ENCODE data around the gene DGCR8.
"Not testable (repeated sequence)": the region's sequence is repeated elsewhere in the genome, so short reads cannot be mapped to it uniquely, and the experiment has no call there.

Gene DGCR8

DNA sequence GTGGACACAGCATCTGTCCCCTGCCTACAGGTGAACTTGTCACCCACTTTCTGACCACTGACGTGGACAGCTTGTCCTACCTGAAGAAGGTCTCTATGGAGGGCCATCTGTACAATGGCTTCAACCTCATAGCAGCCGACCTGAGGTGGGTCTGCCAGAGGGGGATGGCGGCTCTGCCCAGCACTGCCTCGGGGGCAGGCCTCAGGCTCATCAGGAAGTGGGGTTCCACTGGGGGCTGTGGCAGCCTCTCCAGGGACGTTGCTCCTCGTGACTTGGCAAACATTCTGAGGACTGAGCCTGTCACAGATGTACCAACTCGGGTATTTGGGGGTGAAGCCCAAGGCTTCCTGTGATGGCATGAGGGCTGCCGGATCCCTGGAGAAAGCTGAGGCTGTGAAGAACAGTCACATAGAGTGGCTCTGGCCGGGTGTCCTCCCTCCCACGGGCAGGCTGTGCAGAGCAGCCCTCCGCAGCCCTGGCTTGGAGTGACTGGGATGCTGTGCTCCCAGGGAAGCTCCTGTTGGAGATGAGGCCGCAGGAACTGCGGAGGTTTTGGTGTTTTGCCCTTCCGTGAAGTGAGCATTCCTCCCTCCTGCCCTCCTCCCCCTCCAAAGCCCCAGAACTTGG is 26.5 kb upstream of the DGCR8 start:
- DNase-seq: no peak

DNA sequence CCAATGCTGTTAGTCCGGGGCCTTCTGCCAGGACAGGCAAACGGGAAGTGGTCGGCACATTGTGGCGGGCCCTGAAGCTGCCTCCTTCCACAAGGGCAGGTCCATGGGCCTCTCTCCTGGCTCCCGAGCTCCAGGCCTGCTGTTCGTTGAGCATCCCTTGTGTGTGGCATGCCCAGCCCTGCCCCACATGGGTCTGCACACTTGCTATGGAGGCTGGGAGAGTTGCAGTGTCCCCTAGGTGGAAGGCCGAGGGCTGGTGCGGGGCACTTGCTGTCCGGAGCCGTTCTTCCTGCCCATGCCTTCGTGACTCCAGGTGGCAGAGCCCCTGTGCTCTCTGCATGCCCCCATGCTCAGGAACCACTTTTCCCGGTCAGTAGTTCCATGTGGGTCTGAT is 26.0 kb upstream of the DGCR8 start:
- no peak for DNase-seq

DNA sequence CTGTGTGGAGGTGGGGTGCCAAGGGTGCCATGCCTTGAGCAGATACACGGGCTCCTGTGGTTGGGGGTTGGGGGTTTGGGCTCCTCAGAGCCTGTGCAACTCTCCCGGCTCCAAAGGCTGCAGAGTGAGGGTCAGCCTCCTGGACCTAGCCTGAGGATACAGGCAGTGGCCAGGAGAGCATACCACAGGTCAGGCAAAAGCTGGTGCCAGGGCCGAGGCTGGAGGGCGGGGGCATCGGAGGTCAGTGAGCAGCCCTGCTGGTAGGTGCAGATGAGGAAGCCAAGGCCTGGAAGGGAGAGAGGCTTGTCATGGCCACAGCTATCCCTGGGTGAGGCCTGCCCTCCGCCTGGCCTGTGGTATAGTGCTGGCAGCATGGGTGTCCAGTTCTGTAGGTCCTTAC is 25.6 kb upstream of the DGCR8 start:
- no peak for DNase-seq

DNA sequence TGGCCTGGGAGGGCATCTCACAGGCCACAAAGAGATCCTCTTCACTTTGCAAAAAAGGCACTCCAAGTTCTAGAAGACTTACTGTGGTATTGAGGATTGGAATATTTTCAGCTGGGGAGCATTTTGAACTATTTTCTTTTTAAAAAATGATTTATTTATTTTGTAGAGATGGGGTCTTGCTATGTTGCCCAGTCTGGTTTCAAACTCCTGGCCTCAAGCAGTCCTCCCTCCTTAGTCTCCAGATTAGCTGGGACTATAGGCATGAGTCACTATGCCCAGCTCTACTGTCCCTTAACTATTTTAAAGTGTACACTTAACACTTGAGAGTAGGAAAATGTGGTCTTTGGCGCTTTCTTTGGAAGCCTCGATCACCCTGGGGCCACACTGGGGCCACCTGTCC is 24.9 kb upstream of the DGCR8 start:
- DNase-seq: no peak

DNA sequence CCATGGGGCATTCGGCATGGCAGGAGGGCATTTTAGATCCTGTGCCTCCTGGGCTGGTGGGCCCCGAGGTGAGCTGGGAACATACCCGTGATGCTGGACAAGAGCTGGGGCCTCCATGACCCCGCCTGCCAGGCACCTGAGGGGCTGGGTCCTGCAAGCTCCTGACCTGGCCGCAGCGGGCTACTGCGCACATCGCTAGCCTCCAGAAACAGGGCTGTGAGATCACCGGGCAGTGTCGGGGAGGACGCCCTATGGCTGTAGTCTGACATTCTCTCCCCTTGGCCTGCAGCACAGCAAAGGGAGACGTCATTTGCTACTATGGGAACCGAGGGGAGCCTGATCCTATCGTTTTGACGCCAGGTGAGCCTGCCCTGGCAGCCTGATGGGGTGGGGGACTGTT is 24.4 kb upstream of the DGCR8 start:
- DNase-seq: no peak

DNA sequence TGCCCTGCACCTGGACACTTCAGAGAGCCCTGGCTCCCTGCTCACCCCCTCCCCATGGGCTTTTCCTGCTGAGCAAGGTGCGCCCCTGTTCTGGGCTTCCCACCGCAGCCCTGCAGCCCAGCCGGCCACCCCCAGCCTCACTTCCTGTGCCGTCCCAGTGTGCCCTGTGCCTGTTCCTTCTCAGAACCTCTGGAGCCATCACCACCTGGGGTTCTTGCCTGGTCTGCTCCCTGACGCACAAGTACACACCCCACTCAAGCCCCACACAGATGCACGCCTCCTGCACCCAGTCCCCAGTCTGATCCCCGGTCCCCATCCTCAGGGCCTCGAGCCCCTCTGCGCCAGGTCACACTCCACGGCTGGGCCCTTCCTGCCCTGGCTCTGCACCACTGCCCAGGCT is 23.9 kb upstream of the DGCR8 start:
- no peak for DNase-seq

DNA sequence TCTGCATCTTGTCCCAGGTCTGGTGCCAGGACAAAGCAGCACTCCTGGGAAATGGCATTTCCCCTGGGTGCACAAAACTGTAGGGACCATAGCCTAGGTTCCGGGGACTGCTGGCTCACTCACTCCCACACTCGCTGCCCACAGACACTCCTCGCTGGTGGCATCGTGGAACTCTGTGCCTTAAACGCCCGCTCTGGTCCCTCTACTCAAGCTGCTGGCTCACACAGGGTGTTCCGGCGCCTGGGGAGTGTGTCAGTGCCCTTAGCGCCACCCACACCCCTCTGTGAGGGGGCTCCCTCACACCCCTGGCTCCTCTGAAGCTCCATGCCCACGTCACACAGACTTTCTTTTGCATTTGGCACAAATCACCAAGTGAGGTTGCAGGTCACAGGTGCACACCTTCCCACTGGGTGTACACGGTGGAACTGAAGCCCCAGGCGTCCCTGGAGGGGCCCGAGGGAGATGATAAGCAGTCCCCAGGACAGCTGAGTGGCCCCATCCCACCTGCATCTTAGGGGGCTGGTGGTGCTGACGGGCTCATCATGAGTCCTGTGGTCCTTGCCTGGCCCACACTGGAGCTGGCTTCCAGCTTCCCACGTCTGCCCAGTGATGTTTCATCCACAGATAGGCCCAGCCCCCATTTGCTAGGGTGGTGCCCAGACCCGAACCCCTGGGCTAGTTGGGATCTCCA is 23.2 kb upstream of the DGCR8 start:
- DNase-seq: no peak

DNA sequence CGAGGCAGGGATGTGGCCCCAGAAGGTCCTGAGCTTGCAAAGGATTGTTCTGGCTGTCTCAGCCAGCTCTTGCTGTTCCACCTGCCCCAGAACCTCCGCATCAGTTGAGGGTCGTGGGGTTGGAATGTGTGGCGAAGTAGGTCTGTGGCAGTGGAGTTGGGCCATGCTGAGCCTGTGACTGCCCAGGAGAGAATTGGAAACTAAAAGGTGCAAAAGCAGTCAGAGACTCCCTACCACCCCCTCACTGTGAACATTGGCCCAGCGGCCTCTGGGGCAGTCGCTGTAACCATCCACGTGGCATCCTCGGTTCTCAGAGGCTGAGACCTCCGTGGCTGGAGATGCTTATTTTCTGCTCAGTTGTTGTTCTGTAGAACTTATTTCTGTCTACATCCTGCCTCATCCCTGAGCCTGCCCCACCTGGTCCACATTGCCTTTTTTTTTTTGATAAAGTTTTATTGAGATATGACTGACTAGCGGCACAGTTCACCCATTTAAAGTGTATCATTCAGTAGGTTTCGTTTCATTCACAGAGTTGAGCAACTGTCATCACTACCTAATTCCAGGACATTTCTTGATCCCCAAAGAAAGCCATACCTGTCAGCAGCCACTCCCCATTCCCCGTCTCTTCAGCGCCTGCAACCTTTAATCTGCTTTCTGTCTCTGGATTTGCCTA is 22.3 kb upstream of the DGCR8 start:
- DNase-seq: no peak

DNA sequence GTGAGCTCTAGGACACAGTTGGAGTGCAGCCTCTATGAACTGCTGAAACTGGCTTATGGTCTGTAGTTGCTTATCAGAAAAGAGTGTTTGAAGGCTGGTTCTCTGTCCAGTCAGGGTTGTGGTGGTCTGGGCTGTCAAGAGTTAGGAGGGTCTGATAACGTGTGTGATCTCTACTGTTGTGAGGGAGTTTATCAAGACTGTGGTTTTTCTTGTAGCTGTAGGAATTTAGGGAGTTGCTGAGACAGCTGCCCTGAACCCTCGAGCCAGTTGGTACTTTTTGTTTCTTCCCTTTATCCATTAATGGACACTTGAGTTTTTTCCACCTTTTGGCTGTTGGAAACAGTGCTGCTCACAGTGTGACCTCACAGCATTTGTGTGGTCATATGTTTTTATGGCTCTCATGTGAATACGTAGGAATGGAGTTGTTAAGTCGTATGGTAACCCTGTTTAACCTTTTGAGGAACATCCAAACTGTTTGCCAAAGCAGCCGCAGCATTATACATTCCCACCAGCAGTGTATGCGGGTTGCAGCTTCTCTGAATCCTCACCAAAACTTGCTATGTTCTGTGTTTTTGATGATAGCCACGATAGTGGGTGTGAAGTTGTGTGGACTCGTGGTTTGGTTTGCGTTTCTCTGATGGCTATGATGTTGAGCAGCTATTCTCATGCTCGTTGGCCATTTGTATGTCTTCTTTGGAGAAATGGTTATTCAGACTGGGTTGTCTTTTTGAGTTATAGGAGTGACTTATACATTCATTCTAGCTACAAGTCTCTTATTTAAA is 20.9 kb upstream of the DGCR8 start:
- no peak for DNase-seq

DNA sequence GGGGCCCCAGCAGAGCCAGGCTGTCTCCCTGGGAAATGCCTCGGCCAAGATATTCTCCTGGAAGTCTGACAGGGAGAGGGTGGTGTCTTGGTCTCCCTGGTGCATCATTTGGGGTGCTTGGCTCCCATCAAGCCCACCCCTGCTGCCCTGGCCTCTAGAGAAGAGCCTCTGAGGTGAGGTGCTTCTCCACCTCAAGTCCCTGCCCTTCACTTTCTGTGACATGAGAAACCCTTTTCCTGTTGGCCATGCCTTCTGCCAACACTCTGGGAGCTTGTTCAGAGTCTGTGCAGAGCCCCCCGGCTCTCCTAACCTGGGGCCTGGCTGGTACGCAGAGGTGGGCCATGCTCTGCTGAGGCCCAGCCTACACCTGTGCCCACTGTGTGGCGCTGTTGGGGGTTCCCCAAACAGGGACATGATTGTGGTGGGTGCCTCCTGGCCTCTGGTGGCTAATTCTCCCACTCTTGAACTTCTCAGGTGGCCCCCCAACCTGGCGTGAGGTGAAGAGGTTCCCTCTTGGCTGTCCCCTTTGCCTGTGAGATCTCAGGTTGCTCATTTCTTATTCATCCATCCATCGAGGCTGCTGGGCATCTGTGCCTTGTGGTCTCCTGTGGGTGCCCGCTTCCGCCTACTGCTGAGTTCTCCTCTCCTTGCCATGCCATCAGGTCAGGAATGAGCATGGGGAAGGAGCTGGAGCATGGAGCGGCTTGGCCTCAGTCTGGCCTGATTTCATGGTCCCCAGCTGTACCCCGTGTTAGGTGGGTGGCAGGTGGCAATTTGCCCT is 19.2 kb upstream of the DGCR8 start:
- no peak for DNase-seq

DNA sequence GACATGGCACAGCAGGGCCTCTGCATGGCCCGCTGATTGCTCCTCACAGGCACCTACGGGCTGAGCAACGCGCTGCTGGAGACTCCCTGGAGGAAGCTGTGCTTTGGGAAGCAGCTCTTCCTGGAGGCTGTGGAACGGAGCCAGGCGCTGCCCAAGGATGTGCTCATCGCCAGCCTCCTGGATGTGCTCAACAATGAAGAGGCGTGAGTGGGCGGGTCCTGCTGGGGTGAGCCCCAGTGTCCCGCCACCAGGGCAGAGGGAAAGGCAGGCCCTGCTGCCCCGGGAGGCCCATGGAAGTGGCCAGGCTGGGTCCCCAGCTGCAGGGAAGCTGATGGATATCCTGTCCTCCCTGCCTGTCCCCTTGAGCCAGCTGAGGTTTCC is 18.6 kb upstream of the DGCR8 start:
- DNase-seq: no peak

DNA sequence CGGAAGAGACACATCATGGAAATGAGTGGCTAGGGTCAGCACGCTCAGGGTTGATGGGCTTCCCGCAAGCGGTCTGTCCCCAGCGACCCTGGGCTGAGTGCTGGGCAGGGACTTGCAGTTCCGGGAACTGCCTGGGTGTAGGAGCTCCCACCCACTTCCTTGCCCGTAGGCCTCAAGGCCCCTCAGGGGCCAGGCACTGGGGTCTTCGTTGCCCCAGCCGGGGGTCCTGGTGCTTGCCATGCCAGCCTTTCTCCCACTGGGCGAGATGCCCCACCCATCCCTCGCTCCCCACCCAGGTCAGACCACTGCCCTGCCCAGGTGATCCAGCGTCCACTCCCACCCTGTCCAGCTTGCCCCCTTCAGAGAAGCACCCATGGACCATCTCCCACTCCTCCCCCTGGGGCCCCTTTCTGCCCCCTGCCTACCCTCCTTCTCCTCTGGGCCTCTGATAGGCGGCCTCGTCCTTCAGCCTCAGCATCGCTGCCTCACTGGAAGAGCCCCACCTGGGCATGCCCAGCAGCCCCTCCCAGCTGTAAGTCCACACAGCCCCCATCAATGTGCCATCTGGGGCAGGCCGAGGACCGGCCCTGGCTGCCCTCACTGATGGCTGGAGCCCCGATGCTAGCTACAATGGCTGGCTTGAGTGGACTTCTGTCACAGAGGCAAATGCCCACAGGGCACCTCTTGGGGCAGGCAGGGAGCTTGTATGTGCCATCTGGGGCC is 17.8 kb upstream of the DGCR8 start:
- no peak for DNase-seq

DNA sequence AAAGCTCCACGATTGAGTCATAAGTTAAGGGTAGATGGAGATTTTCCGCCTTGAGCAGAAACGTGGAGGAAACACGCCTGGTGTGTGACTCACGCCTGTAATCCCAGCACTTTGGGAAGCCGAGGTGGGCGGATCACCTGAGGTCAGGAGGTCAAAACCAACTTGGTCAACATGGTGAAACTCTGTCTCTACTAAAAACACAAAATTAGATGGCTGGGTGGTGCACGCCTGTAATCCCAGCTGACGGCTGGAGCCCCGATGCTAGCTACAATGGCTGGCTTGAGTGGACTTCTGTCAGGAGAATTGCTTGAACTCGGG is 17.3 kb upstream of the DGCR8 start:
- DNase-seq: no peak

DNA sequence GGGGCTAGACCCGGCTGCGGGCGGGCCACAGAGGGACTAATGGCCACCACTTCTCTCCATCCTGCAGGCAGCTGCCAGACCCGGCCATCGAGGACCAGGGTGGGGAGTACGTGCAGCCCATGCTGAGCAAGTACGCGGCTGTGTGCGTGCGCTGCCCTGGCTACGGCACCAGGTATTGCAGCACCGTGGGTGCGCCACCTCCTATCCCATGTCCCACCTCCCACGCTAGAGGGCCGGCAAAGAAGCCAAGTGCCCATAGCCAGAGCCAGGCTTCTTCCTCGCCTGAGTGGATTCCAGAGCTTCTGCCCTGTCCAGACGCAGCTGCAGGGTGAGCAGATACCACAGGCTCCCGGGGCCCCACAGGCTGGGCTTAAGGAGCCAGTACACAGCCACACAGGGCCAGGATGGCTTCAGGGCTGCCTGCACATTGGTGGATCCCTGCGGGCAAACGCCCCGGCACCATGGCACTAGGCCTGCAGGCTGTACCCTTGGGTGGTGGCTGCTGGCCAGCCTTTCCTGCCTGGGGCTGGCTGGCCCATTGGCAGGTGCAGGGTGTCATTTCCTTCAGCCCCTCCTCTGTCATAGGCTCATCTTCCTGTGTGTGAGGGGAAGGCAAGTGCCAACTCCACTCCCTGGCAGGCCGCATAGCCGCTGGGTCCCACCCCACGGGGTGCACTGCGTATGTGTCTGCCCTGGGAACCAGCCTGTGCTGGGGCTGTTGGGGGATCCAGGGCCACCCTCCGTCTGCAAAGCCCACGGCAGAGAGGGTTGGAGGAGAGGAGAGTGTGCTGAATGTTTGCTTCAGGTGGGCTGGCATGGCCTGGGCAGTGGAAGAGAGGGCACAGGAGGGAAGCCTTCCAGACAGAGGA is 16.5 kb upstream of the DGCR8 start:
- no peak for DNase-seq

DNA sequence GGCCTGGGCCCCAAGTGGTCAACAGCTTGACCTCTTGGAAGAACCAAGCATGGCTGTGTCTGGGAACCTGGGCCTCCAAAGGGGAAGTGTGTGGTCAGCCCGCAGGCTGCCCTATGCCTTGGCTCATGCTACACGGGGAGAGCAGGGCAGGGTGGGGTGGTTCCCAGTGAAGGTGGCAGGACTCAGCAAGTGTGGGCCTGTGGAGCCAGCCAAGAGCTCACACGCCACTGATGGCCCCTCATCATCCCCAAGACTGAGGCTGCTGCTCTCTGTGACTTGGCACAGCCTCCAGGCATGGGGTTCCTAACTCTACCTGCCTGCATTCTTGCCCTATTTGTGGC is 15.9 kb upstream of the DGCR8 start:
- DNase-seq: no peak

DNA sequence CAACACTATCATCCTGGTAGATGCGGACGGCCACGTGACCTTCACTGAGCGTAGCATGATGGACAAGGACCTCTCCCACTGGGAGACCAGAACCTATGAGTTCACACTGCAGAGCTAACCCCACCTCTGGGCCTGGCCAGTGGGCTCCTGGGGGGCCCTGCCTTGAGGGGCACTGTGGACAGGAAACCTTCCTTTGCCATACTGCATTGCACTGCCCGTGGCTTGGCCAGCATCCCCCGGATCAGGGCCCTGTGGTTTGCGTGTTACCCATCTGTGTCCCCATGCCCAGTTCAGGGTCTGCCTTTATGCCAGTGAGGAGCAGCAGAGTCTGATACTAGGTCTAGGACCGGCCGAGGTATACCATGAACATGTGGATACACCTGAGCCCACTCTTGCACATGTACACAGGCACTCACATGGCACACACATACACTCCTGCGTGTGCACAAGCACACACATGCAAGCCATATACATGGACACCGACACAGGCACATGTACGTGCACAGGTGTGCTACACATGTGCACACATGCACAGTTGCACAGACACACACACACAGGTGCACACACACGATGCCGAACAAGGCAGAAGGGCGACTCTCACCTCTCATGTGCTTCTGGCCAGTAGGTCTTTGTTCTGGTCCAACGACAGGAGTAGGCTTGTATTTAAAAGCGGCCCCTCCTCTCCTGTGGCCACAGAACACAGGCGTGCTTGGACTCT is 15.3 kb upstream of the DGCR8 start:
- no peak for DNase-seq

DNA sequence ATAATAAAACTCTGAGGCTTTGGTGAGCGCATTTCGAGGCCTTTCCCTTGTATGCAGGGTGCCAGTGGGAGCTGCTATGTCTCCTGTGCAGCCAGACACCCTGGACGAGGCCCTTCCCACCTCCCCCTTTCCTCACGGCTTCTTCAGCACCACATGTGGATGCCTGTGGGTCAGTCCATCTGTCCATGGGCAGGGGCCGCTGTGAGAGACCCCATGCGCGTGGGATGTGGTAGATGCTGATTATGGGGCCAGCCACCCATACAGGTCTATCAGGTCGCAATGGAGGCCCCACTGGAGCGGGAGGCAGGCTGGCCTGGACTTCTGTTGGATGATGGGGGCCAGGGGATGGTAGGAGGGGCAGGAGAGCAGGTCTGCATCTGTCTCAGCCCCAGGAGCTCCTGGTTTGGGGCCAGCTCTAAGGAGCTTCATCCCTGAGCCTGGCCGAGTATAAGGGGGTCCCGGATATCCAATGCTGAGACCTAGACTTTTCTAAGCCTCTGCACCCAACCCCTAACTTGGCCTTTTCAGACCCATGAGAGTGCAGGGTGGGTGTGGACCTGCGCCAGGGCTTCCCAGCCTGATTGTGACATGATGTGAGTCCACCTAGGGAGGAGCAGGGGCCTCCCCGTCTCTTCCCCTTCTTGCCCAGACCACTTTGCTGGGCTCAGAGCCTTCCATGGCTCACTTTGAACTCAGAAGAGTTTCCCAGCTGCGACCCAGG is 14.0 kb upstream of the DGCR8 start:
- DNase-seq: no peak

DNA sequence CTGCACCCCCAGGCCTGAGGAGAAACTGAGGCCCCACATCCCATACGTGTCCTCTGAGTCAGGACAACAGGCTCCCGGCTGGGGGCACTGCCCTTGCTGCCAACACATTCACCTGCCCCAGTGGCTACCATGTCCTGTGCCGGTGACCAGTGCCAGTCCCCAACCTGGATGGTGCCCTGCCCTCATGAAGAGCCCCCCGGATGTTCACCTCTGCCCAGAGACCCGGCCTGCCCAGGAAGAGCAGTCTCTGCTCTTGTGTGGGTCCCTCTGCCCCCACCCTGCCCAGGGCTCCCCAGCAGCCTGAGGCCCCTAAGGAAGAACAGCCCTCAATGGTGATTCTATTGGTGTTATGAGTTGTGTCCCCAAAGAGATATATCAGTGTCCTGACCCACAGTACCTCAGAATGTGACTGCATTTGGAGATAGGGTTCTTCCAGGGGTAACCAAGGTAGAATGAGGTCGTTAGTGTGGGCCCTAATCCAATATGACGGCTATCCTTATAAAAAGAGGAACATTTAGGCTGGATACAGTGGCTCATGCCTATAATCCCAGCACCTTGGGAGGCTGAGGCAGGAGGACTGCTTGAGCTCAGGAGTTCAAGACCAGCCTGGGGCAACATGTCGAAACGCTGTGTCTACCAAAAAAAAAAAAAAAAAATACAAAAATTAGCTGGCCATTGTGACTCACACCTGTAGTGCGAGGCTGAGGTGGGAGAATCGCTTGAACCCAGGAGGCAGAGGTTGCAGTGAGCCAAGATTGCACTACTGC is 13.2 kb upstream of the DGCR8 start:
- no peak for DNase-seq

DNA sequence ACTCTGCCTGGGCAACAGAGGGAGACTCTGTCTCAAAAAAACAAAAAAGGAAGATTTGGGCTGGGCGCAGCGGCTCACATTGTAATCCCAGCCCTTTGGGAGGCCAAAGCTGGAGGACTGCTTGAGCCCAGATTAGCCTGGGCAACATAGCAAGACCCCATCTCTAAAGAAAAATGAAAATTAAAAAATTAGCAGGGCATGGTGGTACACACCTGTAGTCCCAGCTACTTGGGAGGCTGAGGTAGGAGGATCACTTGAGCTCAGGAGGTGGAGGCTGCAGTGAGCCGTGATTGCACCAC is 12.7 kb upstream of the DGCR8 start:
- DNase-seq: not testable (repeated sequence)

DNA sequence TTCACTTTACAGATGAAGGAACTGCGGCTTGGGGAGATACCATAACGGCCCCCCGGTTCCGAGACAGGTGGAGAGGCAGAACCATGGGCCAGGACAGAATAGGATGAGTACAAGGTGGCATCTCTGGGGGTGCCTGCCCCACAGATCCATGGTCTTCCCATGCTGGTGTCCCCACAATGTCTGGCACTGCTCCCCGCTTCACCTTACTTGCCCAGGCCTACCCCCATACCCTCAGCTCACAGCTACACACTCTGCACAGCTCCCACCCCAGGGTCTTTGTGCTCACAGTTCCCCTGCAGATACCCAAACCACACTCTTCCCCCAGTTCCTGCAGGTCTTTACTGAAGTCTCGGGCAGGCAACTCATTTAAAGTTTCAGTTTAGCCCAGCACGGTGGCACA is 11.4 kb upstream of the DGCR8 start:
- no peak for DNase-seq
